Measurements from ENCODE around the gene TMEM150C. TPM values are rescaled to one million over a fixed set of nuclear protein-coding genes. Genes with fewer than 3 reads are reported as not detected.
A peak's percentile ranks its signal among the peaks of the same experiment; 100 is the strongest.

TMEM150C gene
- total and polyA plus RNA-seq, 2 donors from 2014 or later, result 7.7 to 22.9 TPM

DNA sequence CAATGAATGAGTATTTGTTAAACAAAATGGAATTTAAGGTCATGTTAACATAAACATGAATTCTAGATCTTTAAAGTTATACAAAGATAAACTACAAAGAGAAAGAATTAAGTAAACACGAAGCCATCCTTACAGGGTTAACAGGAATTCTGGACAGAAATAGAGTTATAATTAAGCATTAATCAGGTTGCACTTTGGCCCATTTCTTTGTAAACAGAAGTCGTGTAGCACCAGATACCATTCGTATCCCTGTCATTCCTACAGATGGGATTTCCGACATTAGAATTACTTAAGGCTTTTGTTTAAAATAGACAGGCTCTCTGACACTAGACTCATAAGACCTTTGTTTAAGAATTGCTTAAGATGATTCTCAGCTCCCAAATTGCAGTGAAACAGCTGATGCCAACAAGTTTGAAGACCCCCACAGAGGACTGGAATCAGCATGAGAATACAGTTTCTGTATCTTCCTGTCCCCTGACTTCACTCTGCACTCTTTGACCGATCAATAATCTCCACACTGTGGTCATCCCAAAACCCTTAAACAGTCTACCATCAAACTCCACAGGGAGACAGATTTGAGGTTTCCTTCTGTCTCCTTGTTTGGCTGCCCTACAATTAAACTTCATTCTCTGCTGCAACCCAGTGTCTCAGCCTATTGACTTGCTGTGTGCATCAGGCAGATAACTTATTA, 22.3 kb upstream of the TMEM150C start:
- Histone ChIP-seq H3K27ac (ENCODE audit: low read depth in 2 of 2, low read length in 2 of 2) (no peak overlapping the region), H3K36me3 (ENCODE audit: control insufficient read depth in 2 of 3, insufficient read depth in 3 of 3, low read length in 3 of 3) (no peaks in the 10 kb centered on the region), H3K9me3 (ENCODE audit: control insufficient read depth in 2 of 3, insufficient read depth in 1 of 3, low read length in 3 of 3) (no peaks in the 10 kb centered on the region), H3K4me1 (ENCODE audit: control insufficient read depth in 2 of 3, insufficient read depth in 2 of 3, low read depth in 1 of 3, low read length in 3 of 3) (peaks cover 4 to 24% (median 7%) of the 10 kb centered on the region in 3 donors), H3K27me3 (ENCODE audit: control insufficient read depth, insufficient read depth, low read length) (no peaks in the 10 kb centered on the region), H3K9ac (ENCODE audit: low read length in 3 of 3) (no peak overlapping the region), H3K4me3 (ENCODE audit: low read length in 3 of 3) (no peak overlapping the region)
- intact Hi-C loops (cut with DNase I), result no loop called here
- FAIRE-seq, result peak; percentile 30
- DNase-seq, result peak in 1 of 5 donors; percentile 20
- TF ChIP-seq, protein P1, sequence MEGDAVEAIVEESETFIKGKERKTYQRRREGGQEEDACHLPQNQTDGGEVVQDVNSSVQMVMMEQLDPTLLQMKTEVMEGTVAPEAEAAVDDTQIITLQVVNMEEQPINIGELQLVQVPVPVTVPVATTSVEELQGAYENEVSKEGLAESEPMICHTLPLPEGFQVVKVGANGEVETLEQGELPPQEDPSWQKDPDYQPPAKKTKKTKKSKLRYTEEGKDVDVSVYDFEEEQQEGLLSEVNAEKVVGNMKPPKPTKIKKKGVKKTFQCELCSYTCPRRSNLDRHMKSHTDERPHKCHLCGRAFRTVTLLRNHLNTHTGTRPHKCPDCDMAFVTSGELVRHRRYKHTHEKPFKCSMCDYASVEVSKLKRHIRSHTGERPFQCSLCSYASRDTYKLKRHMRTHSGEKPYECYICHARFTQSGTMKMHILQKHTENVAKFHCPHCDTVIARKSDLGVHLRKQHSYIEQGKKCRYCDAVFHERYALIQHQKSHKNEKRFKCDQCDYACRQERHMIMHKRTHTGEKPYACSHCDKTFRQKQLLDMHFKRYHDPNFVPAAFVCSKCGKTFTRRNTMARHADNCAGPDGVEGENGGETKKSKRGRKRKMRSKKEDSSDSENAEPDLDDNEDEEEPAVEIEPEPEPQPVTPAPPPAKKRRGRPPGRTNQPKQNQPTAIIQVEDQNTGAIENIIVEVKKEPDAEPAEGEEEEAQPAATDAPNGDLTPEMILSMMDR (IDR thresholded peaks at IDR 0.05; ENCODE audit: borderline replicate concordance, extremely low read depth, insufficient read depth), result no peak

DNA sequence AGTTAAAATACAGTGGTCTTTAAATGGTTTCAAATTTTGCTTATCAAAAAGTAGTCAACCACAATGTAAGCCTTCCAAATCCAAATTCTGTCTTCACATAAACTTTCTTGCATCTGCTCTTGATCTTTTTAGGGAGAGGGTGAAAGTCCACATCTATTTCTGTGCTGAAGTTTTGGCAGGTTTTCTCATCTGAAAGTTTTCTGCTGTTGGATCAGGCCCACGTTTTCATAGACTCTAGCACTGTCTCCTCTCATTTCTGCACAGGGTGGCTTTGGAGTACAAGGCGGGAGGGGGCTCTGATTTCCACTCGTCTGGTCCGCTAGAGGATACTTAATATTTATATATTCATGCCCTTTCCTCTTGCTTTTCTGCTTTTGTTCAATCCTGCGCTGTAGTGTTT, 18.1 kb upstream of the TMEM150C start:
- TF ChIP-seq, protein P1 (IDR thresholded peaks at IDR 0.05; ENCODE audit: borderline replicate concordance, extremely low read depth, insufficient read depth), result no peak
- DNase-seq (no peak), FAIRE-seq (no peak)
- no peaks in the 10 kb centered on the region for H3K27me3 ChIP-seq (ENCODE audit: control insufficient read depth, insufficient read depth, low read length)
- no peak overlapping the region for H3K27ac ChIP-seq (ENCODE audit: low read depth in 2 of 2, low read length in 2 of 2)
- peaks cover 4 to 17% (median 4%) of the 10 kb centered on the region in 3 donors for H3K4me1 ChIP-seq (ENCODE audit: control insufficient read depth in 2 of 3, insufficient read depth in 2 of 3, low read depth in 1 of 3, low read length in 3 of 3)
- no peak overlapping the region for H3K9ac ChIP-seq (ENCODE audit: low read length in 3 of 3)
- H3K9me3 ChIP-seq (ENCODE audit: control insufficient read depth in 2 of 3, insufficient read depth in 1 of 3, low read length in 3 of 3), result no peaks in the 10 kb centered on the region
- H3K4me3 ChIP-seq (ENCODE audit: low read length in 3 of 3), result no peak overlapping the region
- intact Hi-C loops (cut with DNase I), result no loop called here
- no peaks in the 10 kb centered on the region for H3K36me3 ChIP-seq (ENCODE audit: control insufficient read depth in 2 of 3, insufficient read depth in 3 of 3, low read length in 3 of 3)

DNA sequence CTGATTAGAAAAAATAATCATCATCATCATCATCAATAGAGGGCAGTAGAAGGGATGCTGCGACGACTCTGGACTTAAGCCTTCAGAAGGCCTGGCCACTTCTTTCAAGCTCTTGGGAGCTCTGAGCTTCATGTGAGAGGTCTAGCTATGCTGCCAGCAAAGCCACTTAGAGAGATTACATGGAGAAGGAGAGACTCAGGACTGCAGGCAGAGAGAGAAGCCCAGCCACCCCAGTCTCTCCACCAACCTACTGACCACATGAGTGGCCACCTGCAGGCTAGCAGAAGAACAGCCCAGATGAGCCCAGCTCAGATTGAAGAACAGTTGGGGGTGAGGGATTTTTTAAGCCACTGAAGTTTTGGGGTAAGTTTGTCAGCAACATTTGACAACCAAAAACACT, 17.1 kb upstream of the TMEM150C start:
- DNase-seq, result no peak
- no peak for FAIRE-seq

More for the DNA sequence above, 17.1 kb upstream of the TMEM150C start:
- Histone ChIP-seq H3K9ac (ENCODE audit: low read length in 3 of 3) (no peak overlapping the region), H3K27me3 (ENCODE audit: control insufficient read depth, insufficient read depth, low read length) (no peaks in the 10 kb centered on the region), H3K9me3 (ENCODE audit: control insufficient read depth in 2 of 3, insufficient read depth in 1 of 3, low read length in 3 of 3) (no peaks in the 10 kb centered on the region), H3K36me3 (ENCODE audit: control insufficient read depth in 2 of 3, insufficient read depth in 3 of 3, low read length in 3 of 3) (no peaks in the 10 kb centered on the region), H3K4me3 (ENCODE audit: low read length in 3 of 3) (no peak overlapping the region), H3K27ac (ENCODE audit: low read depth in 2 of 2, low read length in 2 of 2) (no peak overlapping the region), H3K4me1 (ENCODE audit: control insufficient read depth in 2 of 3, insufficient read depth in 2 of 3, low read depth in 1 of 3, low read length in 3 of 3) (peaks cover 0 to 9% (median 0%) of the 10 kb centered on the region in 3 donors)
- intact Hi-C loops (cut with DNase I), result no loop called here
- TF ChIP-seq, protein P1 (IDR thresholded peaks at IDR 0.05; ENCODE audit: borderline replicate concordance, extremely low read depth, insufficient read depth), result no peak

Data from kidney (tissue), 14 donors.